ENCODE results near the gene REV3L. TPM values are rescaled to one million over a fixed set of nuclear protein-coding genes. Genes with fewer than 3 reads are reported as not detected.

Gene REV3L
- total and polyA plus RNA-seq, 2 of the 13 experiments (the other 11 are each of a cell fraction or from before 2014, with no cell fraction given) = 12.8 to 31.3 TPM

- TF ChIP-seq, protein P1, sequence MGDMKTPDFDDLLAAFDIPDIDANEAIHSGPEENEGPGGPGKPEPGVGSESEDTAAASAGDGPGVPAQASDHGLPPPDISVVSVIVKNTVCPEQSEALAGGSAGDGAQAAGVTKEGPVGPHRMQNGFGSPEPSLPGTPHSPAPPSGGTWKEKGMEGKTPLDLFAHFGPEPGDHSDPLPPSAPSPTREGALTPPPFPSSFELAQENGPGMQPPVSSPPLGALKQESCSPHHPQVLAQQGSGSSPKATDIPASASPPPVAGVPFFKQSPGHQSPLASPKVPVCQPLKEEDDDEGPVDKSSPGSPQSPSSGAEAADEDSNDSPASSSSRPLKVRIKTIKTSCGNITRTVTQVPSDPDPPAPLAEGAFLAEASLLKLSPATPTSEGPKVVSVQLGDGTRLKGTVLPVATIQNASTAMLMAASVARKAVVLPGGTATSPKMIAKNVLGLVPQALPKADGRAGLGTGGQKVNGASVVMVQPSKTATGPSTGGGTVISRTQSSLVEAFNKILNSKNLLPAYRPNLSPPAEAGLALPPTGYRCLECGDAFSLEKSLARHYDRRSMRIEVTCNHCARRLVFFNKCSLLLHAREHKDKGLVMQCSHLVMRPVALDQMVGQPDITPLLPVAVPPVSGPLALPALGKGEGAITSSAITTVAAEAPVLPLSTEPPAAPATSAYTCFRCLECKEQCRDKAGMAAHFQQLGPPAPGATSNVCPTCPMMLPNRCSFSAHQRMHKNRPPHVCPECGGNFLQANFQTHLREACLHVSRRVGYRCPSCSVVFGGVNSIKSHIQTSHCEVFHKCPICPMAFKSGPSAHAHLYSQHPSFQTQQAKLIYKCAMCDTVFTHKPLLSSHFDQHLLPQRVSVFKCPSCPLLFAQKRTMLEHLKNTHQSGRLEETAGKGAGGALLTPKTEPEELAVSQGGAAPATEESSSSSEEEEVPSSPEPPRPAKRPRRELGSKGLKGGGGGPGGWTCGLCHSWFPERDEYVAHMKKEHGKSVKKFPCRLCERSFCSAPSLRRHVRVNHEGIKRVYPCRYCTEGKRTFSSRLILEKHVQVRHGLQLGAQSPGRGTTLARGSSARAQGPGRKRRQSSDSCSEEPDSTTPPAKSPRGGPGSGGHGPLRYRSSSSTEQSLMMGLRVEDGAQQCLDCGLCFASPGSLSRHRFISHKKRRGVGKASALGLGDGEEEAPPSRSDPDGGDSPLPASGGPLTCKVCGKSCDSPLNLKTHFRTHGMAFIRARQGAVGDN (CRISPR knock-in tag; IDR thresholded peaks at IDR 0.05) = no peak
- no peak for TF ChIP-seq MXD3 (CRISPR knock-in tag; IDR thresholded peaks at IDR 0.05)
- TF ChIP-seq DNMT3B (CRISPR knock-in tag; conservative IDR thresholded peaks at IDR 0.05) = no peak
- no peak for TF ChIP-seq CREB1 (IDR thresholded peaks at IDR 0.05)
- TF ChIP-seq CREB1 (CRISPR knock-in tag; IDR thresholded peaks at IDR 0.05) = no peak
- no peak for TF ChIP-seq GPBP1L1 (CRISPR knock-in tag; IDR thresholded peaks at IDR 0.05)
These were observed 11.1 kb downstream of the REV3L start (continued) for GRCh38 chr6:111471958-111472357.

DNA sequence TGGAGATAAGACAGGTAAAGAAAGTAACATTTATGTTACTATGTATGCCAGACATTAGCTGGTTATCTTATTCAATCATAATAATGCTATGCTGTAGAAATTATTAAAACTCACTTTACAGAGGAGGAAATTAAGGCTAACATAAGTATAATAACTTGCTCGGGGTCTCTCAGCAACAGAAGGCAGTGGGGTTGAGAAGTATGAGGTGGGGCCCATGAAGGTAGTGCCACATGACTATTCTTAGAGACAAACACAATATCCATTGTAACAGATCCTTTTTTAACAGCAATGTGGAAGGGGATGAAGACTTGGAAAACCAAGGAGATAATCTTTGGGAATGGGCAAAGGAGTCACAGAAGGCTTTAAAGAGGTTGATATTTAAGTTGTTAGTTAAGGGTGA is 11.5 kb downstream of the REV3L start:
- DNase-seq (ENCODE audit: low spot score) (no peak), ATAC-seq (no peak), FAIRE-seq (no peak)
- in situ Hi-C loops (cut with HindIII; ENCODE audit: extremely low pct_ligation_motif_present, low pct_unique_long_range_greater_than_20kb) = no loop called here
- Histone ChIP-seq H3K4me1 (ENCODE audit: insufficient read depth, low read length) (peaks cover 11% of the 10 kb centered on the region), H3K9ac (ENCODE audit: insufficient read depth, low read depth, low read length) (no peak overlapping the region), H2AFZ (ENCODE audit: low read length) (no peak overlapping the region), H3K4me2 (ENCODE audit: low read depth, low read length) (no peak overlapping the region), H4K20me1 (ENCODE audit: insufficient read depth, low read length) (no peaks in the 10 kb centered on the region; the same call in 1 of the 2 replicates), H3K9me3 (ENCODE audit: low read length) (no peaks in the 10 kb centered on the region), H3K79me2 (ENCODE audit: insufficient read depth, low read length) (peaks cover 92% of the 10 kb centered on the region), H3K27me3 (ENCODE audit: control insufficient read depth in 1 of 2, insufficient read depth in 2 of 2, low read length in 2 of 2) (no peaks in the 10 kb centered on the region), H3K36me3 (replicated peaks in 1 of 2; ENCODE audit: control insufficient read depth in 1 of 2, insufficient read depth in 2 of 2, low read length in 2 of 2) (peaks cover 2 to 3% of the 10 kb centered on the region in 2 experiments; a peak in 2 of 5 replicates), H3K4me3 (replicated peaks in 1 of 3; ENCODE audit: insufficient read depth in 1 of 3, low read depth in 2 of 3, low read length in 3 of 3) (no peak overlapping the region), H3K27ac (ENCODE audit: extremely low read length, insufficient read depth, low read length) (no peak overlapping the region)
- CTCF ChIA-PET (ENCODE audit: low intra/inter-chr PET ratio, low total read pairs) = no interaction called here
- WGBS (ENCODE audit: low lambda C conversion rate) = 28% methylated on average over 1 of the region's 1 CpG
- POLR2A ChIA-PET = no interaction called here
- BruUV-seq (replicated peaks) = no TSS peak
- intact Hi-C loops (cut with micrococcal nuclease; ENCODE audit: unreplicated experiment) = no loop called here
- TF ChIP-seq JUNB (CRISPR knock-in tag; IDR thresholded peaks at IDR 0.05; ENCODE audit: borderline replicate concordance) (no peak), GPBP1L1 (CRISPR knock-in tag; IDR thresholded peaks at IDR 0.05) (no peak), ATRX (CRISPR knock-in tag; IDR thresholded peaks at IDR 0.05; ENCODE audit: borderline replicate concordance) (no peak), MYNN (CRISPR knock-in tag; IDR thresholded peaks at IDR 0.05; ENCODE audit: low read depth) (no peak), POGZ (CRISPR knock-in tag; IDR thresholded peaks at IDR 0.05) (no peak), ETV5 (CRISPR knock-in tag; IDR thresholded peaks at IDR 0.05; ENCODE audit: borderline replicate concordance) (no peak), ZNF331 (CRISPR knock-in tag; IDR thresholded peaks at IDR 0.05) (no peak), ZGPAT (CRISPR knock-in tag; IDR thresholded peaks at IDR 0.05) (no peak), ZNF24 (IDR thresholded peaks at IDR 0.05) (no peak), CBX5 (CRISPR knock-in tag; IDR thresholded peaks at IDR 0.05; ENCODE audit: borderline replicate concordance) (no peak), PLRG1 (conservative IDR thresholded peaks at IDR 0.05) (no peak)

Measured in HepG2 (cell line).